Hepatic stellate cell (primary cell): ENCODE results near the gene CALM3.

ENCODE experiments used
- DNase-seq: peaks from one replicate; pipeline ENCODE4 v3.0.0; 2011; ENCODE audit warnings: low spot score

Gene CALM3

DNA sequence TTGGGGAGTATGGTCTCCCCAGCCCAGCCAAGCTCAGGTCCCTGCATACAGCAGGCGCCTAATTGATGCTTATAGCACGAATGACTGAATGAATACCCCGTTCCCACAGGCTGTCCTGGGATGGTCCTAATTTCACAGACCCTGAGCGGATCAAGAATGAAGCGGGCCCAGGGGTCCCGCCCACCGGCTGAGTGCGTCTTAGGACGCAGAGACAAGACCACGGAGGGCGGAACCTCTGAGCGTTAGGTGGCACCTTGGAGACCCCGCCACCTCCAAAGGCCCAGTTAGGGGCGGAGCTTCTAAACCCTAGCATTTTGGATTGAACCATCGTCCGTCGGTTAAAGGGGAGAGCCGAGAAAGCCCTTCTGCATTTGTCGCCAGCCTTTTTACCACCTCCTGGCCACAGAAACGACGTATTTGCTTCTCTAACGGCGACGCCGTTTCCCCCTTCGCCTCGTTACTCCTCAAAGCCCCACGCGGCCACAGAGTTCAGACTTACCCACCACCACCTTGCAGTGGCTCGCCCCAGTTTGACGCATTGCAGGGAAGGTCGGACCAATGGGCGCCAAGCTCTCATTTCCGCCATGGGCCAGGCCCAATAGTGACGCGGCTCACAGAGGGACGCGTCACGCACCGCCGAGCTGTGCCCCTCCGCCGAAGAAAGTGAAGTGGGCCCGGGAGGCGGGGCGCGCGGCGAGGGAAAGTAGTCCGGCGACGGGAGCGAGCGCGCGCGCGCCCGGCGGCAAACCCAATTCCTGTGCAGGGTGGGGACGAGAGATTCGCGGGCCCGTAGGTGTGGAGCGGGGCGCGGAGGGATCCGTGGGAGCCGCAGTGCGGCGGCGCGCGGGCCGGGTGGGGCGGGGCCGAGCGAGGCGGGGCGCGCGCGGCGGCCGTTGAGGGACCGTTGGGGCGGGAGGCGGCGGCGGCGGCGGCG, 479 bp upstream of the CALM3 start:
- DNase-seq = peak; percentile 99

DNA sequence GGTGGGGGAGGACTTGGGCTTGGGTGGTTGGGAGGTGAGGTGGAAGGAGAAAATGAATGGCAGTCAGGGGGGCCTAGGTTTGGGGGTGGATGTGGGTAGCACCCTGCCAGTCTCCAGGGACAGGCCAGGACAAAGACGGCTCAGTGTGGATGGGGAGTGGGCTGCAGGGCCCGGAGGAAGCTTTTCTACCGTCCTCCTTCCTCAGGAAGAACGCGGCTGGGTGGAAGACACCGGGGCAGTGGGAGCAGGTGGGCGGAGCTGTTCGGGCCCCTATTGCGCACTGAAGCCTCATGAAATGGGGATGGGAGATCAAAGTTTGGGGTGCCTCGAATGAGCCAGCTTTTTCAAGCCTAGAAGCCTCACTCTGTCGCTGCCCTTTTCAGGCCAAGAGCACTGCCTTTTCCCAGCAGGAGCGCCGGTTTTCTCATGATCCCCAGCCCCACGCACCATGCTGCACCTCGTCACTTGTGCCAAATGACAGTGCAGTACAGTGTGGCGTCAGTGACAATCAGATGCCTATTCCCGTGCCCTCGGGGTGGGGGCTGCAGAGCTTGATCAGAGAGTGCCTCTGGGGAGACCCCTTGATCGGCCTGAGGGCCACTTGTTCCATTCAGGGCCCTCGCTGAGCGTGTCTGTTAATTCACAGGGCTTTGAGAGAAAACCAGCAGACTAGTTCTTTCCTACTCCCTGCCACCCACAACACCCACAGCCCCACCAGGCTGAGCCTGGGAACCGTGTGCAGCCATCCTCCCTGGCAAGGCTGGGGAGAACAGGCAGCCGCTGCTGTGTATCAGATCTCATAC, 1.5 kb downstream of the CALM3 start:
- DNase-seq = peak; percentile 66

- no peak for DNase-seq
Measured at GRCh38 chr19:46603195-46603637, 2.1 kb downstream of the CALM3 start.

DNA sequence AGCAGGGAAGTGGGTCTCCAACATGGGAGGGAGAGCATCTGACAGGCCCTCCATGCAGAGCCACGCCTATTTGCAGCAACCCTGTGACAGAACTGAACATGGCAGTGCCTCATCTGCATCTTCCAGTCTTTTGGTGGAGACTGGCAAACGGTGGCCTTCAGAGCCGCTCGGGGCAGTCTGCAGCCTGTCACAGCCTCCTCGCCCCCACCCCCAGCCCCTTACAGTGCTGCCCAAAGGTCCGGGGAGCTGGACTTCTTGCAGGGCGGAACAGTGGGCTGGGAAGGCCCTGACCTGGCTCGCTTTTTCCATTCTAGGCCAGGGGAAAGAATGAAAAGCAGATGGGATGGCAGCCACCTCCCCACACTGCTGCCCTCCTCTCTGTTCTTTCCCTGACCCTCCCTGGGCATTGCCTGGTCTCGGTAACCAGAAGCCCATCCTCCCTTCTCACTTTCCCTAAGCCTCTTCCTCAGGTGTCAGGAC, 2.7 kb downstream of the CALM3 start:
- DNase-seq = no peak

GRCh38 chr19:46604781-46605355, 3.7 kb downstream of the CALM3 start:
- no peak for DNase-seq

DNA sequence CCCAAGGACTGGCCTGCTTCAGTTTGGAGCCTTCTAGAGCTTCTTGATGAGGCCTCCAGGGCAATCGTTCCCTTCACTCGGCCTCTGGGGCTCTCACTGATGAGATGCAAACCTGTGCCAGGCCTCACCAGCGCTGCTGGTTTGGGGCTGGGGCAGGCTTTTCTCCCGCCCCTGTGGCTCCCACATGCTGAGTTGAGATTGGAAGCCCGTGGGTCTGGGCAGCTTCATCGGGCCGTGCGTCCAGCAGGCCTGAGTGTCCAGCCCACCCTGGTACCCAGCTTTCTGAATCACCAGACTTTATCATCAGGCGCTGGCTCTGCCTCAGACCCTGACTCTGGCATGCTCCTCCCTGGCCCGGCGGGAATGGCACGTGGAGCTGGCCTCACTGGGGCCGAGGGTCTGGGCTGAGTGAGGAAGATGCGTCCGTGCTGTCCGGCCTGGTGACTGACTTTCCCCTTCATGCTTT, 4.3 kb downstream of the CALM3 start:
- DNase-seq = no peak

DNA sequence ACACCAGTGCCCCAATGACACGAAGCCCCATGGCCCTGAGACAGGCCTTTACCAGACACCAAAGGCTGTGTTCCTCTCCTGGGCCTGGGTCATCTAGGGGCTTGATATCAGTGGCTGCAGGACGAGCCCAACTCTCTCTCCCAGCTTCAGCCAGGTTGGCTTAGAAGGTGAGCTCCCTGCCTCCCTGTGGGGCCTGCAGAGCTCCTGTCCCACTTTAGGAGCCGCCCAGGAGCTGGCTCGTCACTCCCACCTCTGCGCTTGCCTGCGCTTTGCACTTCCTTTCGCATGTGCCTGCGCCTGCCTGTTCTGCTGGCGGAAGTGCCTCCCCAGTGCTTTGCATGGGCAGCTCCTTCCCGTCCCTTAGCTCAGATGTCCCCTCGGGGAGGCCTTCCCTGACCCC, 4.9 kb downstream of the CALM3 start:
- DNase-seq = no peak

- peak; percentile 3 for DNase-seq
Measured at GRCh38 chr19:46606681-46607447, 5.7 kb downstream of the CALM3 start.

DNA sequence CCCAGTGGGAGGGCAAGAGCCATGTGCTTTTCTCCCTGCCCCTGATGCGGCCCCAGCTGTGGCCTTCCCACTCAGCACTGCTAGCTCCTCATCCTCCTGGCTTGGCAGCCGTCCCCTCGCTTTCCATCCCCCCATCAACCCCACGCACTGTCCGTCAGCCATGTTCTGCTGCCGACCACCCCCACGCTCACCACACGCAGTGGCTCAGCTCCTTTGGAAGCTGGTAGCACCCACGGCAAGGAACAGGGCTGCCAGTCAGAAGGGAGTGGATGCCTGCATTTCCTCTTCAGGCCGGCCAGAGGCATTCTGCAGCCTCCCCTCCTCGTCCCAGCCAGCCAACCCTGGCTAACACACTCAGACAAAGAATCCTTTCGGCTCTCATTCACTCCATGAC, 6.3 kb downstream of the CALM3 start:
- DNase-seq = peak; percentile 5

DNA sequence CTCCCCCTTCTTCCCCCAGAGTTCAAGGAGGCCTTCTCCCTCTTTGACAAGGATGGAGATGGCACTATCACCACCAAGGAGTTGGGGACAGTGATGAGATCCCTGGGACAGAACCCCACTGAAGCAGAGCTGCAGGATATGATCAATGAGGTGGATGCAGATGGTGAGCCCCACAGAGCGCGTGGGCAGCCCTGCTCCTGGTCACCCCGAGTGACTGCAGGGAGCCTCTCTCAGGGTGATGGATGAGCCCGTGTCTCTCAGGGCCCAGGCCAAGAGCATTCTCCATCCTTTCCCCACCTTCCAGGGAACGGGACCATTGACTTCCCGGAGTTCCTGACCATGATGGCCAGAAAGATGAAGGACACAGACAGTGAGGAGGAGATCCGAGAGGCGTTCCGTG, 7.0 kb downstream of the CALM3 start:
- DNase-seq = no peak

GRCh38 chr19:46608581-46609345, 7.6 kb downstream of the CALM3 start:
- peak; percentile 4 for DNase-seq

DNA sequence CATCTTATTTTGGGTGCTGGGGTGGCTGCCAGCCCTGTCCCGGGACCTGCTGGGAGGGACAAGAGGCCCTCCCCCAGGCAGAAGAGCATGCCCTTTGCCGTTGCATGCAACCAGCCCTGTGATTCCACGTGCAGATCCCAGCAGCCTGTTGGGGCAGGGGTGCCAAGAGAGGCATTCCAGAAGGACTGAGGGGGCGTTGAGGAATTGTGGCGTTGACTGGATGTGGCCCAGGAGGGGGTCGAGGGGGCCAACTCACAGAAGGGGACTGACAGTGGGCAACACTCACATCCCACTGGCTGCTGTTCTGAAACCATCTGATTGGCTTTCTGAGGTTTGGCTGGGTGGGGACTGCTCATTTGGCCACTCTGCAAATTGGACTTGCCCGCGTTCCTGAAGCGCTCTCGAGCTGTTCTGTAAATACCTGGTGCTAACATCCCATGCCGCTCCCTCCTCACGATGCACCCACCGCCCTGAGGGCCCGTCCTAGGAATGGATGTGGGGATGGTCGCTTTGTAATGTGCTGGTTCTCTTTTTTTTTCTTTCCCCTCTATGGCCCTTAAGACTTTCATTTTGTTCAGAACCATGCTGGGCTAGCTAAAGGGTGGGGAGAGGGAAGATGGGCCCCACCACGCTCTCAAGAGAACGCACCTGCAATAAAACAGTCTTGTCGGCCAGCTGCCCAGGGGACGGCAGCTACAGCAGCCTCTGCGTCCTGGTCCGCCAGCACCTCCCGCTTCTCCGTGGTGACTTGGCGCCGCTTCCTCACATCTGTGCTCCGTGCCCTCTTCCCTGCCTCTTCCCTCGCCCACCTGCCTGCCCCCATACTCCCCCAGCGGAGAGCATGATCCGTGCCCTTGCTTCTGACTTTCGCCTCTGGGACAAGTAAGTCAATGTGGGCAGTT, 8.6 kb downstream of the CALM3 start:
- peak; percentile 5 for DNase-seq

DNA sequence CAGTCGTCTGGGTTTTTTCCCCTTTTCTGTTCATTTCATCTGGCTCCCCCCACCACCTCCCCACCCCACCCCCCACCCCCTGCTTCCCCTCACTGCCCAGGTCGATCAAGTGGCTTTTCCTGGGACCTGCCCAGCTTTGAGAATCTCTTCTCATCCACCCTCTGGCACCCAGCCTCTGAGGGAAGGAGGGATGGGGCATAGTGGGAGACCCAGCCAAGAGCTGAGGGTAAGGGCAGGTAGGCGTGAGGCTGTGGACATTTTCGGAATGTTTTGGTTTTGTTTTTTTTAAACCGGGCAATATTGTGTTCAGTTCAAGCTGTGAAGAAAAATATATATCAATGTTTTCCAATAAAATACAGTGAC, 9.3 kb downstream of the CALM3 start:
- no peak for DNase-seq

GRCh38 chr19:46610851-46611770, 10.0 kb downstream of the CALM3 start:
- peak; percentile 10 for DNase-seq

DNA sequence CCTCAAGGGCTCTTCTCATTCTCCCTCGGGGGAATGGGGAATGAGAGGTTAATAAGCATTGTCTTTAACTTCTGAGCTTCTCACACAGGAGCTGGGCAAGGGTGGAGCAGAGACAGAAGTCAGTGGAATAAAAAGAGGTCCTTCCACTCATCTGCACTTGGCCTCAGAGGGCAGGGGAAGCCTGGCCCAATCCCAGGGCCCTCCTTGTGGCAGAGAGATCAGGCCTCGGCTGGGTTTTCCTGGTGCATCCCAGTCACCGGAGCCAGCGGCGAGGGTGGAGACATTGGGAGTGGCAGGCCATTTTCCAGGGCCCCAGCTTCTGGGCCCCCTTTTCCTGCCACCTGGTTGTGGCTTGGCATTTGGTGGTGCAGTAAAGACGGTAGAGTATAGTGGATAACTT, 10.6 kb downstream of the CALM3 start:
- peak; percentile 4 for DNase-seq

DNA sequence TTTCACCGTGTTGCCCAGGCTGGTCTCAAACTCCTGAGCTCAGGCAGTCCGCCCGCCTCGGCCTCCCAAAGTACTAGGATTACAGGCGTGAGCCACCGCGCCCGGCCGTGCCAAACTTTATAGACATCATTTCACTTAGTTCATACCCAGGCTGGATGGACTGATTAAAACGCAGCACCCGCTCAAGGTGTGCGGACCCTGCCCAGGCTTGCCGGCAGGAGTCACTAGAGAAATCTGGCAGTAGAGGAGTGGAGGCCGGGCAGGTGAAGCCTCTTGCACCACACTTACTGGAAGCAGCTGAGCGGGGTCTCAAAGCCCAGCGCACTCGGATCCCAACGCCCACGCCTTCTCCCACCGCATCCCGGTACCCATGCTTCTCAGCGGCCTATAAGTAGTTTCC, 12.4 kb downstream of the CALM3 start:
- no peak for DNase-seq

GRCh38 chr19:46614114-46614722, 13.1 kb downstream of the CALM3 start:
- peak; percentile 86 for DNase-seq

DNA sequence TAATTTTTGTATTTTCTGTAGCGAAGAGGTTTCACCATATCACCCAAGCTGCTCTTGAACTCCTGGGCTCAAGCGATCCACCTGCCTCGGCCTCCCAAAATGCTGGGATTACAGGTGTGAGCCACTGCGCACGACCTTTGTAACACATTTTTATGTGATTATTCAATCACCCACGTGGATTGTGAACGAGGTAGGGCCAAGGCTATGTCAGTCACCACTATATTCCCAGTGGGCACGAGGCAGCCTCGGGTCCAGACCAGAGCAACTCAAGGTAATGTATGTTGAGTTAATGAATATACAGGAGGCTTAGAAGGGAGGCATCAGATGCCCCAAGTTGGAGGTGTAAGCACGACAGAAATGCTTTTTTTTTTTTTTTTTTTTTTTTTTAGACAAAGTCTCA, 14.8 kb downstream of the CALM3 start:
- no peak for DNase-seq
